Activated CD4-positive, CD25-positive, alpha-beta regulatory T cell treated with anti-CD3 and anti-CD28 coated beads, Interleukin-2, amount 50 U/mL, for 24 hours (primary cell): ENCODE results near the gene TIPIN.
"Not testable (repeated sequence)": the region's sequence is repeated elsewhere in the genome, so short reads cannot be mapped to it uniquely, and the experiment has no call there.

Experiments used
- ATAC-seq, 2 donors: fragments of 150-1000 bp; cut with Tn5 transposase; one replicate each; pipeline ENCODE4 v1.10.0; 2021; ENCODE audit warnings: mild to moderate bottlenecking in 1 of 2, moderate library complexity in 1 of 2

TIPIN gene

GRCh38 chr15:66356359-66357236, at the start of gene TIPIN:
Gene TIPIN (minus strand): TSS chr15:66356685. CDS start chr15:66352947, 3,738 bp downstream.
- peak; percentile 97 for ATAC-seq

- ATAC-seq = no peak
These were observed 49.1 kb upstream of the TIPIN start for GRCh38 chr15:66405615-66406014.

GRCh38 chr15:66405007-66405406, 48.5 kb upstream of the TIPIN start:
- no peak for ATAC-seq

- no peak for ATAC-seq
These were observed 48.0 kb upstream of the TIPIN start for GRCh38 chr15:66404532-66404931.

- no peak for ATAC-seq
These were observed 47.6 kb upstream of the TIPIN start for GRCh38 chr15:66404122-66404521.

GRCh38 chr15:66403323-66403722, 46.8 kb upstream of the TIPIN start:
- no peak for ATAC-seq

GRCh38 chr15:66402761-66403284, 46.3 kb upstream of the TIPIN start:
- ATAC-seq = no peak

- peak; percentile 62 to 80 for ATAC-seq
These were observed 44.9 kb upstream of the TIPIN start for GRCh38 chr15:66401130-66402021.

- no peak for ATAC-seq
These were observed 43.9 kb upstream of the TIPIN start for GRCh38 chr15:66400351-66400774.

GRCh38 chr15:66399276-66399675, 42.8 kb upstream of the TIPIN start:
- ATAC-seq = no peak

GRCh38 chr15:66394915-66395314, 38.4 kb upstream of the TIPIN start:
- ATAC-seq = no peak

- no peak for ATAC-seq
These were observed 38.0 kb upstream of the TIPIN start for GRCh38 chr15:66394472-66394871.

- ATAC-seq = not testable (repeated sequence)
These were observed 36.6 kb upstream of the TIPIN start for GRCh38 chr15:66393037-66393436.

- no peak for ATAC-seq
These were observed 34.2 kb upstream of the TIPIN start for GRCh38 chr15:66390678-66391077.

GRCh38 chr15:66389859-66390381, 33.4 kb upstream of the TIPIN start:
- no peak for ATAC-seq

- no peak for ATAC-seq
These were observed 32.8 kb upstream of the TIPIN start for GRCh38 chr15:66389098-66389858.

GRCh38 chr15:66388576-66388975, 32.1 kb upstream of the TIPIN start:
- no peak for ATAC-seq

- no peak for ATAC-seq
These were observed 31.5 kb upstream of the TIPIN start for GRCh38 chr15:66388043-66388363.

GRCh38 chr15:66387163-66388042, 30.9 kb upstream of the TIPIN start:
- ATAC-seq = peak; percentile 67 to 70

- peak; percentile 80 to 87 for ATAC-seq
These were observed 30.0 kb upstream of the TIPIN start, which contains the start of gene MAP2K1 for GRCh38 chr15:66386204-66387123. Gene MAP2K1 (plus strand): TSS chr15:66386912. CDS start chr15:66387348, 436 bp downstream.
